ENCODE data around the gene TYW5.

The TYW5 gene

DNA sequence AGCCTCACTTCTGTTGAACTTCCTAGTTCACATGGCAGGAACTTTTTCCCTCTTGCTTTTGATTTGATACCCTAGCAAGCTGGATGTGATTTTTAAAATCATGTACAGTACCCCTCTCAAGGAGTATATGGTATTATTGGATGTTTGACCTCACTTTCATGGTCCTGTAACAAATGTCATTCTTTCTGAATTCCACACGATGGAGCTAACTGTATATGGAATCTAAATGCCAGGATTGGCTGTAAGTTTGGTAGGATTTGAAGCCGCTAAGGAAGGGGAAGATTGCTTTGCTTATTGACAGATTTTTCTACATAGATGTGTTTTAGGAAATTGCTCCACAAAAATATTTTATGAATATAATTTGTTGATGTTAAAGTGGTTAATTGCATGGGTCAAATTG, 18.4 kb upstream of the TYW5 start:
- peak; percentile 30 to 55 for DNase-seq

DNA sequence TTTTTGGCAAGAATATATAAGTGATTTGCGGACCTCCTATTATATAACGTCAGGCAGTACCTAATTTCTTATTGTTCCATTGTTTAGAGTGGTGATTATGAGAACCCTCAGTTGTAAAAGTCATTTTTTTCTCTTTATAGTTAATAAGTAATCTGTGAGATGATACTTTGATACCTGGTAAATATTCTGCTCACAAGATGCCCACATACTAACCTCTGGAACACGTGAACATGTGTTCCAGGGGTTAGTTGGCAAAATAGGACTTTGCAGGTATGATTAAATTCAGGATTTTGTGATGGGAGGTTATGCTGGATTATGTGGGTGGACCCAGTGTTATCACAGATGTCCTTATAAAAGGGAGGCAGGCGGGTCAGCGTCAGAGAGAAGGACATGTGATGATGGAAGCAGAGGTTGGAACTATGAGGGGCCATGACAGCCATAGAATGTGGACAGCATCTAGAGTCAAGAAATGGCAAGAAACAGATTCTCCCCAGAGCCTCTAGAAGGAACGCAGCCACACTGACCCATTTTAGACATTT, 16.9 kb upstream of the TYW5 start:
- no peak for DNase-seq

DNA sequence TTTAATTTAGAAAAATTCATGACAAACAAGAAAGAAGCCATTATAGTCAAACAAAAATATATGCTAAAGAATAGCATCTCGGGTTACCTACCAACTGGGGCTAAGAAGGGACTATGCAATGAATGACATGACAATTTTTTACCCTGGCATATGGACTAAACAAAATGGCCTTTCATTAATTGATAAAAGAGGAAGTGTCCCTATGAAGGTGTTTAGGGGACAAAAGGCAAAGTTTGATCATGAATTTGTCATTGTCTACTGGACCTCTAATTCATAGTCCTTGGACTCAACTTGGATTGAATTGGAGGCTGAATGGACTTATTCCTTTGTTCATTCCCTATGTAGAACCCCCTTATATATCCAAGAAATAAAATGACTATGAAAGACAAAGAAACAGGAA, 12.8 kb upstream of the TYW5 start:
- no peak for DNase-seq

DNA sequence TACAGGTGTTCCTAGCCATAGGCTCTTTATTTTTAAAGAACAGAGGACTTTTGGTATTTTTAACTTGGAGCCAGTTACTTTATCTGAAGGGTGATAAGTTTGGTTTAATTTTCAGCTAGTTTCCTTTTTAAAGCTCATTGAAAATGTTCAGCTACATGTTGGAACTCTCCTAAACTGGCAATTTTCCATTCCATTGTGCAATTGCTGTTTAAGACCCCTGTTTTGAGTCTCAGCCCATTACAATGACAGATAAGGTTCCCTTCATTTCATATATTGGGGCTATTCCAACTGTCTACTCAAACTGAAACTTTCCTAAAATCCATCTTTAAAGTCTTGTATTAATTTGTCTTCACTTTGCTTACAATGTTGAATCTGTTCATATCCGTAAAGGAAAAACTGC, 11.7 kb upstream of the TYW5 start:
- no peak for DNase-seq

DNA sequence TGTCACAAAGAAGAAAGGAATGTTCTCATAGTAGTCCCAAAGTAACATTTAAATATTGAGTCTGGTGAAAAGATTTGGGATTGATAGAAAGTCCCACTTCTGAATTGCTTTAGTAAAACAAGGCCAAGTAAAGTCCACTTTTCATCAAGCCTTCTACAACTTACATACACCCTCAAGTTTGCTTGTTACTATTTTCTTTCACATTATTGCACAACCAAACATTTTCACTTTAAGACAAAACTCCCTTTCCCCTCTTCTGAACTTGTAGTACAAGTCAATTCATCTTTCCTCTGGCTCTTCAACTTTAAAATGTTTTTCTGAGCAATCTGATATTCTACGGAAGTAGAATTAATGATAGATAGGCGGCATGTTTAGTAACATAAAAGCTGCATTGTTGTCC, 11.1 kb upstream of the TYW5 start:
- no peak for DNase-seq

DNA sequence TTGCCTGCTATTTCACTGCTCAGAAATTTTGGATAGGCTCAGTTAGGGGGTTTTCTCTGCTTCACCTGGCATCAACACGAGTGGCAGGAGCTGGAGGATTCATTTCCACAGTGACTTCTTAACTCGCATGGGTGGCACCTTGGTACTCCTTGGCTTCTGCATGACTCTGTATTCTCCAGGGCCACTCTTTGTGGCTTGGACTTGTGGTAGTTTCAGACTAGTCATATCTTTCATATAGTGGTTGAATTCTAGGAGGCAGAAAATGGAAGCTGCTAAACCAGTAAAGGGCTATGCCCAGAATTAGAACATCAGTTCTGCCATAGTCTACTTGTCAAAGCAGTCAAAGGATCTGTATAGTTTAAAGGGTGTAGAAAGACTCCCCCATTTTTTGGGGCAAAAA, 6.9 kb upstream of the TYW5 start:
- DNase-seq = no peak

DNA sequence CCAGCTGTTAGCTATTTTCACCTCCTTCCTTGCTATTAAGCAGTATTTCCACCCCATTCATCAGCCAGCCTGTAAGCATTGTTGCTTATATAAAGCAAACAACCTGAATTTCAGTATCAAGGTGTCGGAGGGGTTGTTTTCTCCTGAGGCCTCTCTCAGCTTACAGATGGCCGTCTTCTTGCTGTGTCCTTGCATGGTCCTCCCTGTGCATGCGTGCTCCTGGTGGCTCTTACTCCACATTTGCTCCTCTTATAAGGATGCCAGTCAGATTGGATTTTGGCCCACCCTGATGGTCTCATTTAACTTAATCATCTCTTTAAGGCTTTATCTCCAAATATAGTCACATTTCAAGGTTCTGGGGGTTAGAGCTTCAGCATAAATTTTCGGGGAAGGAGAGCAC, 2.7 kb upstream of the TYW5 start:
- DNase-seq = no peak

DNA sequence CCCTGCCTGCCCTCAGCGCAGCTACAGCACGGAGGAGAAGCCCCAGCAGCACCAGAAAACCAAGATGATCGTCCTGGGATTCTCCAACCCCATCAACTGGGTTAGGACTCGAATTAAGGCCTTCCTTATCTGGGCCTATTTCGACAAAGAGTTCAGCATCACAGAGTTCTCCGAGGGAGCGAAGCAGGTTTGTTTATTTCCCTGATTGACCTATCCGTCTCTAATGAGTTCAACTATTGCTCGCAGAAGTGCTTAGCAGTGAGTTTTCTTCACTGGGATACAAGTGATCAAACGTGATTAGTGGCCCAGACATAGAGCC, 730 bp upstream of the TYW5 start:
- no peak for DNase-seq

DNA sequence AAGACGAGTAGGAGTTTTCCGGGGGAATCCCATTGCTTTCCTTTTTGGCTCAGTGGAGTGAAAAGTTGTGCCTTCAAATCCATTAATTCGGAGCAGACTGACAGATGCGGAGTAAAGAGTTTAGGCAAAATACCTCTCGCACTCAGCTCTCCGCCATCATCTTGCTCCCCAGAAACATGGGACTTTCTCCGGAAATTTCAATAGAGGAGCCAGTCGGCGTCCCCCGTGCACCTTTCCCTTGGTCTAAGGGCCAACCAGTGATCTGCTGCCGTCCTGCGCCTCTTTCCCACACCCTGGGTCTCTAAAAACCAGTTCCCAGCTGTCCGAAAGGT, 318 bp downstream of the TYW5 start:
- DNase-seq = peak in 1 of 2 experiments; percentile 88

DNA sequence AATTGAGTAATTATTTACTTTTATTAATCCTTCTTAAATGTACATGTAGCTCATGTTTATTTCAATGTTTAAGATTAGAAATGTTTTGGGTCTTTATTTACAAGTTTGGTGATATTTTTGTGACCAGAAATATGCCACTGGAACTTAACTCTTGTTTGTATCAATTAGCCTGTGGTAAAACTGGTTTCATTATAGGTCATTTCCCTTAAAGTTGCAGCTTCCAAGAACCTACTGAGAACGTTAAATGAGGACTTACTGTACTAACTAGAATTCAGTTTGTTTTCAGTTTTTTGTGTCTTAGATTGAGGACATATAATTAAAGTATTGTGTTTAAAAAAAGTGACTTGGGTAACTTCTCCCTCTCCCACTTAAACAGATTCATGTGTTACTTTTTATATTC, 4.3 kb downstream of the TYW5 start:
- DNase-seq = no peak

DNA sequence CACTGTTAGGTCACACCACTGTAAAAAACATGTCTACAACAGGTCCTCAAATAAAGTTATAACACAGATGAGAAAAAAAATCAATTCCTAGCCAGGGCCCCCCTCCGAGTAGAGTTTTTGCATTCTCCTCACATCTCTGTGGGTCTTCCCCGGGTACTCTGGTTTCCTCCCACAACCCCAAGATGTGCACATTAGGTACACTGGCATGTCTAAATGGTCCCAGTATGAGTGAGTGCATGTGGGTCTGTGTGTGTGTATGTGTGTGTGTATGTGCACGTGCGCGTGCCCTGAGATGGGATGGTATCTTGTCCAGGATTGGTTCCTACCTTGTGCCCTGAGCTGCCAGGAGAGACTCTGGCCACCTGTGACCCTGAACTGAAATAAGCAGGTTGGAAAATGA, 4.9 kb downstream of the TYW5 start:
- no peak for DNase-seq

DNA sequence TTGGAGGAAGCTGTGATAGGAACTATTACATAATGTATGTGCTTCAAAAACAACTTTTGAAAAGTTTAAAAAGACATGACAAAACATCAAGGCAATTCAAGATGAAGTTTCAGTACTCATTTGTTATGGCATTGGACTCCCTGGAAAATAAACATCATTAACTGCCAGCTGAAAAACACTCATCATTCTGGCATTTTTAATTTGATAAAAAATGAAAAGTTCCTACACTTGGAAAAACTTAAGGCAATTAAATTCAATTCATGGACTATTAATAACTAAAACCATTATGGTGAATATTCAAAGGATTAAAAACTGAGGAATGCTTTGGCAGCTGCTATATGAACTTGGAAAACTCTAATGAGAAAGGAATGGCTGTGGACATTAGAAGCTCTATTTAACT, 8.5 kb downstream of the TYW5 start:
- DNase-seq = no peak

DNA sequence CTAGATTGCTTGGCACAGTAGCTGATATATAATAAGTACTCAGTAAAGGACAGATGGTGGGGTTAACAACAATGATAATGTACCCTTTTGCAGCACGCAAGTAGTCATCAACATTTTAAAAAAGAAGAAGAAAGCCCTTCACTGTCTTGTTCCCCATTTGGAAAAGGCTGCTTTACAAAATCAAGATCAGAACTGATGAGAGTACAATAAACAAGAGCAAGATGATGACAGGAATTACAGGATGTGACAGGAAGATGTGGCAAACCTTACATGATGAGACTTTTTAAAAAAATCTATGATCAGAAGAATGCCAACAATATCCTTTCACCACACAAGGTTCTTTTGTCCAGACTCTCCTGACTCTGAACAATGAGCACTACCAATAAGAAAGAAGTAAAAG, 9.1 kb downstream of the TYW5 start:
- DNase-seq = no peak

DNA sequence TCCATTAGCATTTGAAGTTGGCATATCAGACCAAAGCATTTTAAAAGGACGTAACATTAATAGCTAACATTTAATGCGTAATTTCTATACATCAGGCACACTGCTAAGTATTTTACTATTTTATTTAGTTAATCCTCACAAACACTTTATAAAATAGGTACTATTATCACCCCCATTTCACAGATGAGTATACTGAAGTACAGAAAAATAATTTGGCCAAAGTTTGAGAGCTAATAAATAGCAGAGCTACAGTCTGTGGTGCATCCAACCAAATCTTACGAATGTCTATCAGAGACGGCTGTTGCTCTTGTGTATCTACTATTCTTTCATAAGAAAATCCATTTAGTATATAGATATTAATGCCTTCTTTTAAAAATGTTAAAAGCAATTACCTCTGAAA, 11.9 kb downstream of the TYW5 start:
- DNase-seq = no peak

DNA sequence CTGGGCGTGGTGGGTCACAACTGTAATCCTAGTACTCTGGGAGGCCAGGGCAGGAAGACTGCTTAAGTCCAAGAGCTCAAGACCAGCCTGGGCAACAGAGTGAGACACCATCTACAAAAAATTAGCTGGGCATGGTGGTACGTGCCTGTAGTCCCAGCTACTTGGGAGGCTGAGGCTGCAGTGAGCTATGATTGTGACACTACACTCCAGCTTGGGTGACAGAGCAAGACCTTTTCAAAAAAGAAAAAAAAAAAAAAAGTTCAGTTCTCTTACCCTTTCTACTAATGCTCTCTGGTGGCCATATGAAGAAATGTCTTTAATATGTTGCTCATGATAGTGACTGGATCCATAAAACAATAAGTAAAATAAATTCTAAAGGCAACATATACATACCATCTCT, 14.9 kb downstream of the TYW5 start:
- peak in 1 of 2 experiments; percentile 30 for DNase-seq

DNA sequence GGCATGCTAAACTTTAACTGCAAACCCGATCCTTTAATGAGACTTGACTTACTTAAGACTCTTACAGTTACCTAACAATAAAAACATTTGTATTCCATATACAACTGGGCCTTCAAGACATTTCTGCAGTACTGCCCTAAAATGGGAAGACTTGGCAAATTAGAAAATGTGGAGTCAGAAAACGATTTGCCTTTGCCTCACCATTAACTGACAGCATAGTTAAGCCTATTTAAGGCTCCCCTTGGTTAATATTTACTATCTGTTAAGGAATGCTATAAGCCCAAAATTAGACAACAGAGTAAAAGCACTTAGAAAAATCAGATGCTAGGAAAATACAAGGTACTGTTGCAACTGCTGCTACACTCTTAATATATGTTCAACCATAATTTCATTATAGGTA, 18.7 kb downstream of the TYW5 start:
- DNase-seq = no peak

DNA sequence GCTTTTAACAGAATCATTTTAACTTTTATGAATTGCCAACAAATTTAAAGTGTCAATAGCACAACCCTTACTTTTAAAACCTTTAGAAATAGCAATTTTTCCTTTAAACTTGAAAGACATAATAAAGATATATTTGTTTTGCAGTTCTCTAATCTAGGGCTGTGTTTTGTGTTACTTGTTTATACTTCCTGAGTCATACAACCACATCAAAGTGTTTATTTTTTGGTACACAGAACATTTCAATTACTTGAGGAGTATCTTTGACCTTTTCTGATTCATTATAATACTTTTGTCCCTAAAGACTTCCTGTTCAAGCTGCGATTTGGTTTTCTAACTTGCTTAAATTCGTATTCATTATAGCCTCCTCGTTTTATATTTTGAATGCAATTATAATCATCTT, 21.8 kb downstream of the TYW5 start:
- DNase-seq = no peak

DNA sequence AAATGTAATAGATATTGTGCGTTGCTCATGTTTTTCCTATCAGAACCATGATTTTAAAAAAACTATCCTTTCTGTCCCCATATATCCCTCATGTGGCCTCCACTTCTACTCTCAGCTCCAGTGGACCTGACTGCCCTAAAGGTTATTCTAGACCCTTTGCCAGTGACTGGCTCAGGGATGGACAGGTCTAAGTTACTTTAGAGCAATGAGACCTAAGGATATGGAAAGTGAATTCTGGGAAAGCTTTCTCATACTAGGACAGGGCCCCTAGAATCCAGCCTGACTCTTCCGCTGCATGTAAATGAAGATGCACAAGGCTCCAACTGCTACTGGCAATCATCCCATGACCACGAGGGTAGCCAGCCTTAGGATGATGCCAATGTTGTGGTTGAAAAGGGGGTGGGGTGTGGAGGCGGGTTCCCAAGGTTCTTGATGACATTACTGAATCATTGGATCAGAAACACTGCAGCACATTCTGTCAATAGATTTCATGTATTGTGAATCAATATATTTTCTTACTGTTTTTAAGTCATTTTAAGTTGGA, 22.9 kb downstream of the TYW5 start:
- DNase-seq = no peak

DNA sequence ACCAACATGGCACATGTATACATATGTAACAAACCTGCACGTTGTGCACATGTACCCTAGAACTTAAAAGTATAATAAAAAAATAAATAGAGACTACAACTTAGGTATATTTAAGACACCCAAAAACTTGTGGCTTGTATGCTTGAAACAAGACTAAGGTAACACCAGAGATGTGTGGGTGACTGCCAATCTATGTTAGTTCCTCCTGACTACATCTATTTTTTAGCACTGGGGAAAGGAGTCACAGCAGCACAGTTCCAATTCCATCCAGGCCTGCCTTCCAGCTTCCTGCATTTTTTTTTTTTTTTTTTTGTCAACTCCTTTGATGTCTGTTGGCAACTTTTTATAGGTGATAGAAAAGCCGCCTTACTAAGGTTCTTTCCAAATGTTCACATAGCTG, 26.0 kb downstream of the TYW5 start:
- DNase-seq = no peak

DNA sequence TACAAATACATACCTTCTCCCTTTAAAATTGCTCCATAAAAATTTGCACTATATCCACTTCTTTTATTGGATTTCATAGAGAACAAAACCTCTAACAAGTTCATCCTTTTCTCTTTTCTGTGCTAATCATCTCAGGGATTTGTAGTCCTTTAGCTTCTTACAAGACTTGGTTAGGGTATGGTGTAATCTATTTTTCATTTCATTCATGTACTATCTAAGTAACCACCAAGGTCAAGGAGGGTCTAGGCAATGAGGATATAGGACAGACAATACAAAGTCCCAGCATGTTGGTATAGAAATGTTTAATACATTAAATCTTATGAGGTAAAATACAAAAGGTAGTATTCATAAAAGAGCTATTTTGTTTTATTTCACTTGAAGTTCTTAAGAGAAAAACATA, 26.7 kb downstream of the TYW5 start:
- DNase-seq = no peak

DNA sequence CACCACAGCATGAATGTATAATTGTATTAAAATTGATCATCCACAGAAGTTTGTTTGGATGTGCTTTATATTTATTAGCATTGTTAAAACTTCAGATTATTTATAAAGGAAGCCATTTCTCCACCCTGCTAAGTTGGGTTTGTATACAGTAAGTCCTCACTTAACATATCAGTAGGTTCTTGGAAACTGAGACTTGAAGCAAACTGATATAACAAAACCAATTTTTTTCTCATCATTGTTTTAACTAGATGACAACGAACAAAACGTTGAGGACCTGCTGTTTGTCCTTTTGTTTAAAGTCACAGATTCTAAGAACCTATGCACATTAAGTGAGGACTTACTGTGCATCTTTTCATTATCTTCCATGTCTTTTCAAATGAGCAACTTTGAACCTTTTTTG, 27.1 kb downstream of the TYW5 start:
- DNase-seq = no peak

DNA sequence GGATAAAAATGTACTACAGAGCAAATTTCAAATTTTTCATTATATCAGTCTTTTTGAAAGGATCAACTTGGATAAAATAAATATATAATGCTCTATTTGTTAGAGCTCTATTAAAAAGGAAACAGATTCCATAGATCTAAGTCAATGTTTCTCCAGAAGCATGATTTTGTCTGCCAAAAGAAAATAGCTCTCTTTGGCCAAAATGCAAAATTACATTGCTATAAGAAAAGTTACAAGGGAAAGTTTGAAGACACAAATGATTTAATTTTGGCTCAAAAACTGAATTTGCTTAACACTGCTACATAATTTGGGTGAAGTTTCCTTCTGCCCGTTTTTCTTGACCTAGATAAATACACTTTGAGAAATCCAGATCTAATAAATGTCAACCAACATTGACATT, 28.5 kb downstream of the TYW5 start:
- no peak for DNase-seq

DNA sequence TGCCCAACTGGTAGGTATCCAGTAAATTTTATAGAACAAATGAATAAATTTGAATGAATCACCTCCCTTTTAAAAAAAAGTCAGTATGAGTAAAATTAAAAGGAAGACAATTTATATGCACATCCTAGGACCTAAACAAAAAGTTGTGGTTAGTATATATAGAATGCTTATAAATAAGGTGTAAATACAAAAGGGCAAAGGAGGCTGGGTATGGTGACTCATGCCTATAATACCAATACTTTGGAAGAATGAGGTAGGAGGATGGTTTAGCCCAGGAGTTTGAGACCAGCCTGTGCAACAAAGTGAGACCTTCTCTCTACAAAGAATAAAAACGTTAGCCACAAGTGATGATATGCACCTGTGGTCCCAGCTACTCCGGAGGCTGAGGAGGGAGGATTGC, 31.4 kb downstream of the TYW5 start:
- no peak for DNase-seq

DNA sequence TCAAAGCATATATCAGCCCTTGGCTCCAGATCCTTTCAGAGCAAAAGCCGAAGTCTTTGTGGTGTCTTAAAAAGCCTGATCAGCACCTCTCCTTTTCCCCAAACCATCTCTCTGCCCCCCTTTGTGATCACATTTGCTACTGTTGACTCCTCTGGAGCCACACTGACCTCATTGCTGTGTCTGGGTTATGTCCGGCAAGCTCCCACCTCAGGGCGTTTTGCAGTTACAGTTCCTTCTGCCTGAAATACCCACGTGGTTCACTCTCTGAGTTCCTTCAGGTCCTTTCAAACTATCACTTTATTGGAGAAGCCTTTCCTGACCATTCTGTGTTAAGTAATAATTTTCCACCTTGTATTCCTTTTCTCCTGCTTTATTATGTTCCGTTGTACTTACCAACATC, 32.4 kb downstream of the TYW5 start:
- DNase-seq = no peak

DNA sequence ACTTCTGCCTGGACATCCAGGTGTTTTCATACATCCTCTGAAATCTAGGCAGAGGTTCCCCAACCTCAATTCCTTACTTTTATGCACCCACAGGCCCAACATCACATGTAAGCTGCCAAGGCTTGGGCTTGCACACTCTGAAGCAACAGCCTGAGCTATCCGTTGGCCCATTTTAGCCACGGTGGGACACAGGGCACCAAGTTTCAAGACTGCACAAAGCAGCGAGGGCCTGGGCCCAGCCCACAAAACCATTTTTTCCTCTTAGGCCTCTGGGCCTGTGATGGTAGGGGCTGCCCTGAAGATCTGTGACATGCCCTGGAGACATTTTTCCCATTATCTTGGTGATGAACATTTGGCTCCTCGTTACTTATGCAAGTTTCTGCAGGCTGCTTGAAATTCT, 38.3 kb downstream of the TYW5 start:
- no peak for DNase-seq

DNA sequence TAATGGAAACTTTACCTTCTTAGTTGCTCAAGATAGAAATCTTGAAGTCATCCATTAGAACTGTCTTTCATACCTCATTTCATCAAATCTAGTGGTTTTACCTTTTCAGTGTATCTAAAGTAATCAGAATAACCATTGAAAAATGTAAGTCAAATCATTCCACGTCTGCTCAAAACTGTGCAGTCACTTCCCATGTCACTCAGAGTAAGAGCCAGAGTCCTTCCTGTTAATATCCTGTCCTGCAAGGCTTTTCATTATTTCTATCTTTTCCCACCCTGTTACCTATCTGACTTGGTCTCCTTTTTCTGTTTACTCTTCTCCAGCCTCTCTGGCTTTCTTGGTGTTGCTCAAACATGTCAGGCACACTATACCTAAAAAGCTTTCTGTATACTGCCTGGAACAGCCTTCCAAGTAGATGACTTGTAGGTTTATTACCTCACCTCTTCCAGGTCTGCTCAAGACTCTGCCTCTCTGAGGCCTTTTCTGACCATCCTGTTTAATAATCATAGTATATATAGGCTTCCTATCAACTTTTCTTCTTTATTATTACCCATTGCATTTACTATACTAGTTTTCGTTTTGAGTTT, 40.8 kb downstream of the TYW5 start:
- no peak for DNase-seq
